ENCODE results near the gene LRRC37B. TPM values are rescaled to one million over a fixed set of nuclear protein-coding genes. Genes with fewer than 3 reads are reported as not detected.
"Not testable (repeated sequence)": the region's sequence is repeated elsewhere in the genome, so short reads cannot be mapped to it uniquely, and the experiment has no call there.

Gene LRRC37B
- total RNA-seq, 2 experiments from 2014 or later = 9.4 to 12.3 TPM

- CTCF ChIA-PET = interaction anchor here (0.7 kb wide), 1 partner anchor 84 kb away, joined by 4 read pairs; no protein-coding TSS in a partner anchor
- POLR2A ChIA-PET = not testable (repeated sequence)
Measured at GRCh38 chr17:32033812-32034211, 26.6 kb downstream of the LRRC37B start.

GRCh38 chr17:32040246-32040645, 33.1 kb downstream of the LRRC37B start:
- CTCF ChIA-PET, POLR2A ChIA-PET: not testable (repeated sequence)

GRCh38 chr17:32041306-32041875, 34.2 kb downstream of the LRRC37B start:
- POLR2A ChIA-PET, CTCF ChIA-PET: not testable (repeated sequence)

- CTCF ChIA-PET, POLR2A ChIA-PET: not testable (repeated sequence)
Measured at GRCh38 chr17:32042266-32042665, 35.1 kb downstream of the LRRC37B start.

GRCh38 chr17:32045611-32046010, 38.4 kb downstream of the LRRC37B start:
- CTCF ChIA-PET = not testable (repeated sequence)

GRCh38 chr17:32047663-32048062, 40.5 kb downstream of the LRRC37B start:
- POLR2A ChIA-PET, CTCF ChIA-PET: not testable (repeated sequence)

More at GRCh38 chr17:32045611-32046010, 38.4 kb downstream of the LRRC37B start:
- POLR2A ChIA-PET = not testable (repeated sequence)

GRCh38 chr17:32054985-32055384, 47.8 kb downstream of the LRRC37B start:
- POLR2A ChIA-PET, CTCF ChIA-PET: not testable (repeated sequence)

GRCh38 chr17:32055425-32055824, 48.2 kb downstream of the LRRC37B start:
- CTCF ChIA-PET, POLR2A ChIA-PET: not testable (repeated sequence)

GRCh38 chr17:32056500-32056899, 49.3 kb downstream of the LRRC37B start:
- POLR2A ChIA-PET, CTCF ChIA-PET: not testable (repeated sequence)

- POLR2A ChIA-PET, CTCF ChIA-PET: not testable (repeated sequence)
Measured at GRCh38 chr17:32057460-32058105, 50.4 kb downstream of the LRRC37B start.

GRCh38 chr17:32060695-32061094, 53.5 kb downstream of the LRRC37B start:
- POLR2A ChIA-PET = not testable (repeated sequence)
- CTCF ChIA-PET = interaction anchor here (0.6 to 1.1 kb wide), 2 partner anchors 41 to 54 kb away, joined by 4 to 5 read pairs; partner anchors contain the start of gene LRRC37B

GRCh38 chr17:32061840-32062239, 54.7 kb downstream of the LRRC37B start:
- CTCF ChIA-PET = not testable (repeated sequence)

GRCh38 chr17:32064091-32064490, 56.9 kb downstream of the LRRC37B start:
- CTCF ChIA-PET, POLR2A ChIA-PET: not testable (repeated sequence)

More at GRCh38 chr17:32061840-32062239, 54.7 kb downstream of the LRRC37B start:
- POLR2A ChIA-PET = not testable (repeated sequence)

- CTCF ChIA-PET = interaction anchor here (1.4 kb wide), 1 partner anchor 73 kb away, joined by 4 read pairs; no protein-coding TSS in a partner anchor
- POLR2A ChIA-PET = not testable (repeated sequence)
Measured at GRCh38 chr17:32066123-32066680, 59.0 kb downstream of the LRRC37B start.

- POLR2A ChIA-PET = not testable (repeated sequence)
- CTCF ChIA-PET = interaction anchor here (1.4 kb wide), 1 partner anchor 72 kb away, joined by 4 read pairs; no protein-coding TSS in a partner anchor
Measured at GRCh38 chr17:32066863-32067642, 59.9 kb downstream of the LRRC37B start.

- POLR2A ChIA-PET, CTCF ChIA-PET: not testable (repeated sequence)
Measured at GRCh38 chr17:32069067-32069466, 61.9 kb downstream of the LRRC37B start.

- CTCF ChIA-PET, POLR2A ChIA-PET: not testable (repeated sequence)
Measured at GRCh38 chr17:32071961-32072360, 64.8 kb downstream of the LRRC37B start.

- POLR2A ChIA-PET, CTCF ChIA-PET: not testable (repeated sequence)
Measured at GRCh38 chr17:32073131-32073530, 65.9 kb downstream of the LRRC37B start.

- CTCF ChIA-PET, POLR2A ChIA-PET: not testable (repeated sequence)
Measured at GRCh38 chr17:32079753-32080152, 72.6 kb downstream of the LRRC37B start.

GRCh38 chr17:32083550-32083979, 76.4 kb downstream of the LRRC37B start:
- CTCF ChIA-PET = not testable (repeated sequence)

More at GRCh38 chr17:32083550-32083979, 76.4 kb downstream of the LRRC37B start:
- POLR2A ChIA-PET = not testable (repeated sequence)
